ENCODE results near the gene MAPKAPK2.

The MAPKAPK2 gene

DNA sequence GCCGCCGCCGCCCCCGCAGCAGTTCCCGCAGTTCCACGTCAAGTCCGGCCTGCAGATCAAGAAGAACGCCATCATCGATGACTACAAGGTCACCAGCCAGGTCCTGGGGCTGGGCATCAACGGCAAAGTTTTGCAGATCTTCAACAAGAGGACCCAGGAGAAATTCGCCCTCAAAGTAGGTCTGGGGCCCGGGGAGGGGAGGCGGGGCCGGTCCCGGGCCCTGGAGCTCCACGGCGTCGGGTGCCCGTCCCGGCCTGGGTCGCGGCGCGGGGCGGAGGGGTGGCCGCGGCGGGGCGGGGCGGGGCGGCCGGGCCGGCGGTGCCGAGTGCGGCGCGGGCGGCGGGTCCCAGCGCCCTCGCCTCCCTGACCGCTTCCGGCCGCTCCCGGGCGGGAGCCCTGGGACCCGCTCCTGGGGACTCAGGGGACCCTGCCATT lies 646 bp downstream of the MAPKAPK2 start:
- DNase-seq: peak in 3 of 5 experiments; percentile 23 to 43 (median 25)

DNA sequence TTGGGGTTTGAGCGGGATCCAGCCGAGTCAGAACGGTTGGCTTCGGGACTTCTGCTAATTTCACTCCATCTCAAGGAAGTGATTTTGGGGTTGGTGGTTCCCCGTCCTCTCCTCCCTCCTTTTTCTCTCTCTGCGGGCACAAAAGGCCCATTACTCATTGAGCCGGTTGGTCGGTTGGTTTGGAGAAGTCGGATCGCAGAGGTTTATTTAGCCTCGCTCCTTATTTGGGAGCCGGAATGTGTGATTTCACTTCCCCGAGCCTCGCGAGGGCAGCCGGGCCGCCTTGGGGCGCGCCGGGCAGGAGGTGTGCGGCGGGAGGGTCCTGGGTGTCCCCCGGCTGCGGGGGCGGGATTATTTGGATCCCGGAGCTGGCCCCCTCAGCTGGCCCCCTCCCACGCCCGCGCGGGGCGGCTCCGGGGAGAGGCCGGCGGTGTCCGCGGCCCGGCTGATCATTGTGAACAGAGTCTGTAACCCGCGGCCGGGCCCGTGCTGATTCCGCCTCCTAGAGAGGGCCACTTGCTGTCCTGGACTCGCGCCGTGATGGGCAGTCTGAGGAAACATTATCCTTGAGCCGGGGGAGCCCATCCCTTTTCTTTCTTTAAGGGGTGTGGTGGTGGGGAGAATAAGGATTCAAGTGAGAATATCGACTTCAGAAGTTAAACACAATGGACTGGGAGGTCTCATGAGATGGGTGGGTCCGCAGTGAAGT lies 1.2 kb downstream of the MAPKAPK2 start:
- DNase-seq: peak in 4 of 5 experiments; percentile 22 to 62 (median 44)

DNA sequence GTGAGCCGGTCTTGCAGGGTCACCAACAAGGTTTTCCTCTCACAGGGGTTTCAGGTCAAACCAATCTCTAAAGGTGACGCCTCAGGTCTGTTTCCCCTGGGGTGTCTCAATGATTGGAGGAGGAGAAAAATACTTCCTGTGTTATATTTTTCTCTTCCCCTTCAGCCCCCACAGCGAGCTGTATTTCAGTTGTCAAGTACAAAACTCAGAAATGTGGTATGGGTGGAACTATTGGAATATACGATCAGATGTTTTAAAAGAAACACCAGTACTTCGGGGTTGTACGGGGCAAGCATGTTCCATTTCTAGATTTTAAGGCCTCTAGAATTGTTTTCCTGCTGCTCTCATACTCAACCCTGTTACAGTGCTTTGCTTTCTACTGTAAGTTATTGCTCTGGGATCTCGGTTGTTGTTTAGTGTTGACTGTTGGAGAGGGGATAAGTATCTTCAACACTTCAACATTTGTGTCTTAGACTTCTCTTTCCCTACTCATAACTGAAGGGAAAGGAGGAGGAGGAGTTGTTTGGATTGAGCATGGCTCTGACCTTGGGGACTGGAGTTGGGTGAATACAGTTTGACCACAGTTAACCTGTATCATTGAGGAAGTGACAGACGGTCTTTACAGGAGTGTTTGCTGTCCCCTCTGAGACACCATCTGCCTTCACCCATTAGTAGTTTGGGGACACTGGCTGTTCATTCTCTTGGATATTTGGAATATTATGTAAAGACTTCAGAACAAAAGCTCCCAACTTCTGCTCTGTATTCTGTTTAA lies 2.0 kb downstream of the MAPKAPK2 start:
- DNase-seq: peak in 2 of 5 experiments; percentile 60 to 66

DNA sequence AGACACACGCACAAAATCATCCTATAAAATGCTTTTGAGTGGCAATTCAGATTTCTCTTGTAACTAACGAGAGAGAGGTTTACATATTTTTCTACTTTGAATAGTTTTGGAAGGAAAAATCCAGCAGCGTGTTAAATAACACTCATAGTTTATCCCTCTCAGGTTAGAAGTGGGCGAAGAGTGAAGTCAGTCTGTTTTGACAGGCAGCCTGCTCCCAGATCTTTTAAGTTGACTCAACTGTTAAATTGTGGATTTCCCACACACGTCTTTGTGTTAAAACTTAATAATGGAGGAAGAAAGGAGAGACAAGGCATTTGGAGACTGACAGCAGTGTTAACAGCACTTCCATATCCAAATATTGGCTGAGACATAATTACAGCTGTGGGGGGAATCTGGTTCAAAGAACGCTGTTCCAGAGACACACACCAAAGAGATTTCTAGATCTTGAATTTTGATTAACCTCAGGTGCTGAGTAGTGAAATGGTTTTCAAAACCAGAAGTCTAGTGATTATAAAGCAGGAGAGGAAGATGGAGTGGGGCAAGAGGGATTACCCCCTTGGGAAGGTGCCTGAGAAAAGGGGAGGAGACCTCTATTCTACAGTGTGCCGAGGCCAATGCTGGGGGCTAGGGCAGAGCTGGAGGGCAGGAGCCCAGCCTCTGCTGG lies 2.7 kb downstream of the MAPKAPK2 start:
- no peak for DNase-seq

GRCh38 chr1:206687915-206688442 lies 3.3 kb downstream of the MAPKAPK2 start:
- DNase-seq: no peak

GRCh38 chr1:206690516-206690915 lies 5.8 kb downstream of the MAPKAPK2 start:
- DNase-seq: no peak

GRCh38 chr1:206691604-206692003 lies 6.9 kb downstream of the MAPKAPK2 start:
- no peak for DNase-seq

DNA sequence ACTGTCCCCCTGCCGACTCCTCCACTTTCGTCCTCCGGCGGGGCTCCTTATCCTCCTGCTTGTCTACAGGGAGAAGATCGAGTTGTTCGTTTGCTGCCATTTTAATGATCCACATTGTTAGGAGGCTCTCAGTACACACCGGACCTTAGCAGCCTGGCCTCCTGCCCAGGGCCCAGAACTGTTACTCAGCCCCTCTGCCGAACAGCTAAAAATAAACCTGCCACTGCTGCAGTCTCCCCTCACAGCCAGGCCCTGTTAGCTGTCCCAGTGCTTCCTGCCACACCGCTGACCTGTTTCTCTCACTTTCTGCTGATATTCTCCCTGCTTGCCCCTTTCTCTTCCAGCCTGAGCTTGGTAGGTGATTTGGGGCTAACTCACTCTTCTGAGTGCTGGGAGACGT lies 8.3 kb downstream of the MAPKAPK2 start:
- DNase-seq: no peak

GRCh38 chr1:206693592-206693991 lies 8.9 kb downstream of the MAPKAPK2 start:
- DNase-seq: no peak

- DNase-seq: no peak
These were observed 9.7 kb downstream of the MAPKAPK2 start for GRCh38 chr1:206694171-206695124.

GRCh38 chr1:206695733-206696132 lies 11.0 kb downstream of the MAPKAPK2 start:
- DNase-seq: no peak

DNA sequence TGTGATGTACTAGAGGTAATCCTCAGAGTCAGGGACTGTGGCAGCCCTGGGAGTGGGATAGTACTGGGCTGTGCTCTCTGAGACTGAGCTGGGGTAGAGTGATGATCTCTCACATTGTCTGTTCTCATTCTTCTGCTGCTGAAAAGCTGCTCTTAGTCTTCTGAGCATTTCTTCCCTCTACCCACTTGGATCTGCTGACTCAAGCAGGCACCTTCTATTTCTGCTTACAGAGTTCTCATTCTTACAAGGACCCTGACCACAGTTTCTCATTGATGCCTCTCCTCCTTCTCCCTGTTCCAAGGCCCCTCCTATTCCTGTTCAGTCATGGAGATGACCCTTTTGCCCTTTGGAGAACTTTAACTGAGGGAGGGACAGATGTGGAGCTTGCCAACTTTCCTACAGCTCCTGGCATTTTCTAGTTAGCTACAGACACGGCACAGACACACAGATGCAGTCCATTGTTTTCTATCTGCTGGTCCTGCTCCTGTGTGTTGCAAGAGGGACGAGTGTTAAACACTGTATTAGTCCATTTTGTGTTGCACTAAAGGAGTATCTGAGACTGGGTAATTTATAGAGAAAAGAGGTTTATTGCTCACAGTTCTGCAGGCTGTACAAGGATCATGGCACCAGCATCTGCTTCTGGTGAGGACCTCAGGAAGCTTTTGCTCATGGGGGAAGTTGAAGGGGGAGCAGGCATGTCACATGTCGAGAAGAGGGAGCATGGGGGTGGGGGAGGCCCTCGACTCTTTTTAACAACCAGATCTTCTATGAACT lies 12.3 kb downstream of the MAPKAPK2 start:
- DNase-seq: no peak

GRCh38 chr1:206698011-206698410 lies 13.3 kb downstream of the MAPKAPK2 start:
- DNase-seq: no peak

- DNase-seq: no peak
These were observed 14.4 kb downstream of the MAPKAPK2 start for GRCh38 chr1:206699000-206699586.

DNA sequence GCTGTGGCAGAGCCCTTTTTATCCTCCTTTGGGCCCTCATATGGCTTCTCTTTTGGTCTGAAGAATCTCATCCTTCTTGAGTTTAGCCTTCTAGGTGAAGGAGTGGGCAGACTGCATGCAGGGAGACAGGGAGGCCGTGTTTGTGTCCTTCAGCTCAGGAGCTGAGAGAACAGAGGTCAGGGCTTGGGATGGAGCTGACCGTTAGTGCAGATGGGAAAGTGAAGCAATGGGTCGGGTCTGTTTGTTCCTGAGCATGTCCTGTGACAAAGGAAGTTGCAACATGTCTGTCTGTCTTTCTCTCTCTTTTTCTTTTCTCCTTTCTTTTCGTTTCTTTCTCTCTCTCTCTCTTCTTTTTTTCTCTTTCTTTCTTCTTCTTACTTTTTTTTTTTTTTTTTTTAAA lies 14.9 kb downstream of the MAPKAPK2 start:
- DNase-seq: no peak

DNA sequence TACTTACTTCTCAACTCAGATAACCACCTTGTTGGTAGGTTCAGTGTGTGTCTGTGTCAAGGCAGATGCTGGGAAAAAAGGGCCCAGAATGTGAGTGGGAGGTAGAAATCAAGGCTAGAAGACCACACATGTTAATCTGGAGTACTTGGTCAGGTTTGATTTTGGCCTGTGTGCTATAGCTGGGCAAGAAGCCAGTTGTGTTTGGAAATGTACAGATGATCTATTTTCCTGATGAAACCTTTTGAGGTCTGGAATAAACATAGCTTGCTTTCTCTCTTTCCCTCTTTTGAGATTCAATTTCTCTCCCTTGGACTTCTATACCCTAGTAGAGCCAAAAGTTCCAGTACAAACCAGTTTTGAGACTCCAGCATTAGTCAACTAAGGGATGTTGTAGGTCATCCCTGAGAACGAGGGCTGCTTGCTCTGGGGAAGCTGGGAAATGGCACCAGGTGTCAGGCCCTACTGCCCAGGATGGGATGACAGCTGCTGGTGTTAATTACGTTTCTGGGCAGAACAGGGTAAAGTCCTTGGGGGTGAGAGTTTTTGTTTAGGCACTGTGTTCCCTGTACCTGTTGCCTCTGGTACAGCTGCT lies 15.8 kb downstream of the MAPKAPK2 start:
- no peak for DNase-seq

- DNase-seq: no peak
These were observed 17.6 kb downstream of the MAPKAPK2 start for GRCh38 chr1:206702260-206702659.

- DNase-seq: no peak
These were observed 18.1 kb downstream of the MAPKAPK2 start for GRCh38 chr1:206702803-206703202.

DNA sequence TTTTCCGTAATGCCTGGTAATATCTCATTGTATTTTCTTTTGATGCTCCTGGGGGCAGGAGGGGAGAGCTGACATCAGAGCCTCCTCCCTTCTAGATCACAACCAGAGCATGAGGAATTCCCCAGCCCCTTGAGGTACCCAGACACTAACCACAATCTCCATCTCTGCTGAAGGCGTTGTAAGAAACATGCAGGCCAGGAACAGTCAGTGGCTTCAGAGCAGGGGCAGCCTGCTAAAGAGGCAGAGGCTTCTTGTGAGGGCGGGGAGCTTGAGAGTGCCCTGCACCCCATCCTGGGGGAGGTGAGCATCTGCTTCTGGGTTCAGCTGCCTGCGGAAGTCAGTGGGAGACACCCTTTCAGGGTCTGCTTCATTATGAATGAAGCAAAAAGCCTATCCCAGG lies 19.0 kb downstream of the MAPKAPK2 start:
- peak in 4 of 5 experiments; percentile 21 to 77 (median 56) for DNase-seq

- peak in 2 of 5 experiments; percentile 22 to 48 for DNase-seq
These were observed 19.5 kb downstream of the MAPKAPK2 start for GRCh38 chr1:206704226-206704625.
